ENCODE results near the gene RLF.

Gene RLF

GRCh38 chr1:40266786-40267535, 105.8 kb downstream of the RLF start:
- H3K4me1 ChIP-seq = no peaks in the 10 kb centered on the region
- peaks cover 13% of the 10 kb centered on the region for H3K36me3 ChIP-seq
- DNase-seq = no peak
- no peaks in the 10 kb centered on the region for H3K27me3 ChIP-seq
- H3K9me3 ChIP-seq = no peaks in the 10 kb centered on the region
- TF ChIP-seq CTCF (IDR thresholded peaks at IDR 0.05; ENCODE audit: low read depth, low read length) = no peak
- no peak overlapping the region for H3K4me3 ChIP-seq (ENCODE audit: low read depth, low read length)

GRCh38 chr1:40267767-40268187, 106.6 kb downstream of the RLF start:
- DNase-seq = no peak
- H3K4me3 ChIP-seq (ENCODE audit: low read depth, low read length) = no peak overlapping the region
- no peak for TF ChIP-seq CTCF (IDR thresholded peaks at IDR 0.05; ENCODE audit: low read depth, low read length)
- no peaks in the 10 kb centered on the region for H3K4me1 ChIP-seq
- no peaks in the 10 kb centered on the region for H3K27me3 ChIP-seq
- H3K9me3 ChIP-seq = no peaks in the 10 kb centered on the region
- peaks cover 13% of the 10 kb centered on the region for H3K36me3 ChIP-seq

- H3K36me3 ChIP-seq = peaks cover 13% of the 10 kb centered on the region
- no peak overlapping the region for H3K4me3 ChIP-seq (ENCODE audit: low read depth, low read length)
These were observed 107.0 kb downstream of the RLF start for GRCh38 chr1:40268211-40268610.

GRCh38 chr1:40270152-40270834, 109.1 kb downstream of the RLF start:
- H3K36me3 ChIP-seq = peaks cover 16% of the 10 kb centered on the region
- no peak for DNase-seq
- no peak overlapping the region for H3K4me3 ChIP-seq (ENCODE audit: low read depth, low read length)
- H3K4me1 ChIP-seq = no peaks in the 10 kb centered on the region
- TF ChIP-seq CTCF (IDR thresholded peaks at IDR 0.05; ENCODE audit: low read depth, low read length) = no peak
- H3K27me3 ChIP-seq = no peaks in the 10 kb centered on the region
- H3K9me3 ChIP-seq = no peaks in the 10 kb centered on the region

More at GRCh38 chr1:40268211-40268610, 107.0 kb downstream of the RLF start:
- H3K4me1 ChIP-seq = no peaks in the 10 kb centered on the region
- H3K9me3 ChIP-seq = no peaks in the 10 kb centered on the region
- no peak for DNase-seq
- H3K27me3 ChIP-seq = no peaks in the 10 kb centered on the region
- TF ChIP-seq CTCF (IDR thresholded peaks at IDR 0.05; ENCODE audit: low read depth, low read length) = no peak

DNA sequence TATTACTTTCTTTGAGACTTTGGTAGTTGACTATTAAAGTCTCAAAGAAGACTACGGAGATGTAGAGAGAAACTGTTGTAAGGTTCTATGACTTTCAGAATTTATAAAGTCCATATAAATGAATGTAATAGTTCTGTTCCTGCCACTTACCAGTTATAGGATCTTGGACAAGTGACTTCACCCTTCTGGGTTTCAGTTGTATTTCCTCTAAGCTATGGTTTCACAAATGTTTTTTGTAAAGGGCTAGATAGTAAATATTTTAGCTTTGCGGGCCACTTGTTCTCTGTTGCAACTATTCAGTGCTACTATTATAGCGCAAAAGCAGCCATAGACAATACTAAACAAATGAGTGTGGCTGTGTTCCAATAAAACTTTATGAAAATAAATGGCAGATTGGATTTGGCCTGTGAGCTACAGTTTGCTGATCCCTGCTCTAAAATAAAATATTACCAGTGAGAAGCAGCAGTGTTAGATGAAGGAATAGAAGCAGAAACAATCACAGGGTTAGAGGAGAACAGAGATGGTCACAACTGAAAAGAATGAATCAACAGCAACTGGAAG, 111.5 kb downstream of the RLF start:
- Histone ChIP-seq H3K36me3 (peaks cover 15% of the 10 kb centered on the region), H3K27me3 (no peaks in the 10 kb centered on the region), H3K9me3 (no peaks in the 10 kb centered on the region), H3K4me1 (no peaks in the 10 kb centered on the region), H3K4me3 (ENCODE audit: low read depth, low read length) (no peak overlapping the region)
- TF ChIP-seq CTCF (IDR thresholded peaks at IDR 0.05; ENCODE audit: low read depth, low read length) = no peak
- DNase-seq = no peak

Data from BE2C (cell line).